ENCODE measurements around the gene GRK7.
A peak's percentile ranks its signal among the peaks of the same experiment; 100 is the strongest.

Gene GRK7

DNA sequence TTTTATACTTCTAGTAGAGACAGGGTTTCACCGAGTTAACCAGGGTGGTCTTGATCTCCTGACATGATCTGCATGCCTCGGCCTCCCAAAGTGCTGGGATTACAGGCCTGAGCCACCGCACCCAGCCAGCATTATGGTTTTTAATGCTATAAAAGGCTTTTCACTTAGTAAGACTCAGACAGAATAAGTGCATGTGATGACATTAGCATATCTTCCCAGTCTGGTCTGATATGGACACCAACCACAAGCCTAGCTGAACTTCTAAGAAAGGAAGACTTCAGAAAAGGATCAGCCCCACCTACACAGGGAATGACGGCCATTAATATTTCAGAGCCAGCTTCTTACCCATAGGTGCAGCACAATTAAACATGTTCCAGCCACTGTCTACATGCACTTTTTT lies 27.0 kb downstream of the GRK7 start:
- no peaks in the 10 kb centered on the region for H3K9me2 ChIP-seq (replicated peaks; ENCODE audit: low read depth, low read length)
- no peaks in the 10 kb centered on the region for H3K9me3 ChIP-seq (ENCODE audit: insufficient read depth, low read depth, low read length)
- H4K20me1 ChIP-seq (ENCODE audit: insufficient read depth, low read length, poor library complexity, severe bottlenecking): no peaks in the 10 kb centered on the region
- TF ChIP-seq EZH2phosphoT487 (IDR thresholded peaks at IDR 0.05; ENCODE audit: borderline replicate concordance): no peak
- TF ChIP-seq, protein P1, sequence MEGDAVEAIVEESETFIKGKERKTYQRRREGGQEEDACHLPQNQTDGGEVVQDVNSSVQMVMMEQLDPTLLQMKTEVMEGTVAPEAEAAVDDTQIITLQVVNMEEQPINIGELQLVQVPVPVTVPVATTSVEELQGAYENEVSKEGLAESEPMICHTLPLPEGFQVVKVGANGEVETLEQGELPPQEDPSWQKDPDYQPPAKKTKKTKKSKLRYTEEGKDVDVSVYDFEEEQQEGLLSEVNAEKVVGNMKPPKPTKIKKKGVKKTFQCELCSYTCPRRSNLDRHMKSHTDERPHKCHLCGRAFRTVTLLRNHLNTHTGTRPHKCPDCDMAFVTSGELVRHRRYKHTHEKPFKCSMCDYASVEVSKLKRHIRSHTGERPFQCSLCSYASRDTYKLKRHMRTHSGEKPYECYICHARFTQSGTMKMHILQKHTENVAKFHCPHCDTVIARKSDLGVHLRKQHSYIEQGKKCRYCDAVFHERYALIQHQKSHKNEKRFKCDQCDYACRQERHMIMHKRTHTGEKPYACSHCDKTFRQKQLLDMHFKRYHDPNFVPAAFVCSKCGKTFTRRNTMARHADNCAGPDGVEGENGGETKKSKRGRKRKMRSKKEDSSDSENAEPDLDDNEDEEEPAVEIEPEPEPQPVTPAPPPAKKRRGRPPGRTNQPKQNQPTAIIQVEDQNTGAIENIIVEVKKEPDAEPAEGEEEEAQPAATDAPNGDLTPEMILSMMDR (conservative IDR thresholded peaks at IDR 0.05; ENCODE audit: low read length): no peak
- H2AFZ ChIP-seq (ENCODE audit: low read length): no peak overlapping the region
- H3K27me3 ChIP-seq (ENCODE audit: insufficient read depth, low read length, poor library complexity, severe bottlenecking): no peaks in the 10 kb centered on the region
- no peaks in the 10 kb centered on the region for H3F3A ChIP-seq (ENCODE audit: low read depth)
- no peak overlapping the region for H3K4me2 ChIP-seq (ENCODE audit: low read depth, low read length, poor library complexity, severe bottlenecking)
- peaks cover 15% of the 10 kb centered on the region for H3K4me1 ChIP-seq (ENCODE audit: insufficient read depth, low read length, poor library complexity, severe bottlenecking)
- H3K4me3 ChIP-seq (ENCODE audit: low read length, poor library complexity, severe bottlenecking): no peak overlapping the region
- no peaks in the 10 kb centered on the region for H3K36me3 ChIP-seq (ENCODE audit: insufficient read depth, low read length)
- no peak overlapping the region for H3K9ac ChIP-seq (ENCODE audit: low read depth, low read length, poor library complexity, severe bottlenecking)
- H3K79me2 ChIP-seq (ENCODE audit: insufficient read depth, low read length): no peaks in the 10 kb centered on the region

DNA sequence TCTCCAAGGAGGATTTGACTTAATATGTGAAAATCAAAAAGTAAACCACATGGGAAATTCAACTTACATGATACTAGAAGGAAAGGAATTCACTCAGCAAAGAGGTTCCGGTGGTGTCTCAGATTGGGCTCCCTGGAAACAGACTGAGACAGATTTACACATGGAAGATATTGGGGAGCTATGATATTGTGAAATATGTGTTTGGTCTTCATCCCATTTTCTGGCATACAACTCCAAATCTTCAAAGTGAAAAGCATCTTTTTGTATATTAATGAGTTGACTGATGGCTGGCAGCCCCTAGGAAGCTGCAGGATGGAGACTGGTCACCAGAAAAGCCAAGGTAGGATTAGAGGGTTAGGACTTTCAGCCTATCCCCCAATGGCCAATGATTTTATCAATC lies 29.3 kb downstream of the GRK7 start:
- Histone ChIP-seq H2AFZ (ENCODE audit: low read length) (no peak overlapping the region), H3K9me3 (ENCODE audit: insufficient read depth, low read depth, low read length) (no peaks in the 10 kb centered on the region), H3K4me2 (ENCODE audit: low read depth, low read length, poor library complexity, severe bottlenecking) (no peak overlapping the region), H3K4me1 (ENCODE audit: insufficient read depth, low read length, poor library complexity, severe bottlenecking) (peaks cover 33% of the 10 kb centered on the region), H3K4me3 (ENCODE audit: low read length, poor library complexity, severe bottlenecking) (no peak overlapping the region), H3K36me3 (ENCODE audit: insufficient read depth, low read length) (no peaks in the 10 kb centered on the region), H3F3A (ENCODE audit: low read depth) (peaks cover 12% of the 10 kb centered on the region), H3K79me2 (ENCODE audit: insufficient read depth, low read length) (no peaks in the 10 kb centered on the region), H4K20me1 (ENCODE audit: insufficient read depth, low read length, poor library complexity, severe bottlenecking) (no peaks in the 10 kb centered on the region), H3K9me2 (replicated peaks; ENCODE audit: low read depth, low read length) (no peaks in the 10 kb centered on the region), H3K9ac (ENCODE audit: low read depth, low read length, poor library complexity, severe bottlenecking) (no peak overlapping the region), H3K27me3 (ENCODE audit: insufficient read depth, low read length, poor library complexity, severe bottlenecking) (no peaks in the 10 kb centered on the region)
- TF ChIP-seq, protein P1 (conservative IDR thresholded peaks at IDR 0.05; ENCODE audit: low read length): no peak
- TF ChIP-seq EZH2phosphoT487 (IDR thresholded peaks at IDR 0.05; ENCODE audit: borderline replicate concordance): no peak

DNA sequence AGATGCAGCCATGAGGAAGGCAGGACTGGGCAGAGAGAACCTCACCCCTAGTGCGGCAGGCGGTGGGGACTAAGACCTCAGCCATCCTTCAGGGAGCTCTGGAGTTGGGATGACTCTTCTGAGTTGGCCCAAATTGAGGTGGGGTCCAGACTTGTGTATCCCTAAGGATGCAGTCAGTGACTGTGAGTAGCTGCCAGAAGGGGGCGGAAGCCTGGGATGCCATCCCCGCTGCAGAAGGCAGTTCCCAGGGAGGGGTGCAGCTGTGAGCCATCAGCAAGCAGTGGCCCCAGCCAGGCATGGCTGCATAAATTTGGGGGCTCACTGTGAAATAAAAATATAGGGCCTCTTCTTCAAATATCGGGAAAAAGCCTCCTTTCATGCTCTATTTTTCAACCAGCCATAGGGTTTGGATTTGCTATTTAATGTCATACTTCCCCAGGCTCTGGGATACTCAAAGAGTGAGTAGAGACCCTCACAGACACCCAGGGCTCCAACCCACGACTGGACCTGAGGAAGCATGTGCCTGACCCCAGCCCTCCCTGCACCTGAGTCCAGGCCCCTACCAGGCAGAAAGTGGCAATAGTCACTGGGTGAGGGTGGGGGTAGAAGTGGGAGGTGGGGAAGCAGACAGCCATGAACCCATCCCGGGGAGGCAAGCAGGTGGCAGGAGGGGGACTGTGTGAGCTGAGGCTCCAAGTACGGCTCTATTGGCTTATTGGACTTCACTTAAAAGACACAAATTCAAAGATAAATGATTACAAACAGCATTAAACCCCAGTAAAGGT lies 30.5 kb downstream of the GRK7 start:
- Histone ChIP-seq H4K20me1 (ENCODE audit: insufficient read depth, low read length, poor library complexity, severe bottlenecking) (no peaks in the 10 kb centered on the region), H2AFZ (ENCODE audit: low read length) (no peak overlapping the region), H3F3A (ENCODE audit: low read depth) (peaks cover 12% of the 10 kb centered on the region), H3K36me3 (ENCODE audit: insufficient read depth, low read length) (no peaks in the 10 kb centered on the region), H3K9ac (ENCODE audit: low read depth, low read length, poor library complexity, severe bottlenecking) (no peak overlapping the region), H3K4me1 (ENCODE audit: insufficient read depth, low read length, poor library complexity, severe bottlenecking) (peaks cover 45% of the 10 kb centered on the region), H3K9me3 (ENCODE audit: insufficient read depth, low read depth, low read length) (no peaks in the 10 kb centered on the region), H3K79me2 (ENCODE audit: insufficient read depth, low read length) (peaks cover 7% of the 10 kb centered on the region; the same call in 1 of the 2 replicates), H3K4me3 (ENCODE audit: low read length, poor library complexity, severe bottlenecking) (no peak overlapping the region), H3K9me2 (replicated peaks; ENCODE audit: low read depth, low read length) (no peaks in the 10 kb centered on the region), H3K4me2 (ENCODE audit: low read depth, low read length, poor library complexity, severe bottlenecking) (no peak overlapping the region), H3K27me3 (ENCODE audit: insufficient read depth, low read length, poor library complexity, severe bottlenecking) (no peaks in the 10 kb centered on the region)
- TF ChIP-seq EZH2phosphoT487 (IDR thresholded peaks at IDR 0.05; ENCODE audit: borderline replicate concordance): no peak
- TF ChIP-seq, protein P1 (conservative IDR thresholded peaks at IDR 0.05; ENCODE audit: low read length): 0 out of 2 replicates have a peak, but pooled peaks have one; percentile 11
